Inferior parietal cortex (tissue), 1 donor: ENCODE measurements around the gene EFNB1.

Source experiments
- DNase-seq: peaks from one replicate; pipeline ENCODE4 v3.0.0-alpha.2; 2016; ENCODE audit errors: extremely low spot score

EFNB1 gene

DNA sequence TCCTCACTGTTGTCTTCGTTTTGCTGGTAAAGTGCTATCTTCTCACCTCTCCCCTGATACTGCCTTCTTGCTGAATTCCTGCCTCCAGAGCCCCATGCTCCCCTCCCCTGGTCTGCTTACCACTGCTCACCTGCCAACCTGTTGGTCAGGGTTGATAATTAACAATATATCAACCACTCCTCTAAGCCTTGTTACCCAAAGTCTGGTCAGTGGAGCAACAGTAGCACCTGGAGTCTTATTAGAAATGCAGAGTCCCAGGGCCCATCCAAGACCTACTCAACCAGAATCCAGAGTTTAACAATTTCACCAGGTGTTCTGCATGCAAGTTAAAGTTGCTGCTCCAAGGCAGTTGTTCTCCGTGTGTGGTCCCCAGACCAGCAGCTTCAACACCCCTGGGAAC, 55.0 kb downstream of the EFNB1 start:
- DNase-seq, result no peak

GRCh38 chrX:68889249-68889648, 60.4 kb downstream of the EFNB1 start:
- DNase-seq, result no peak
